Heart left ventricle (tissue), 13 donors: ENCODE data around the gene TFB1M.

Experiments used
- CTCF ChIP-seq, 12 donors: fragments of 200-600 bp; sonication (generic) in 4 of 12; IDR thresholded peaks; one replicate each; pipeline versions ENCODE4 v1.5.0 to v1.8.0; 2018 to 2022; ENCODE audit warnings: antibody characterized with exemption in 12 of 12, mild to moderate bottlenecking in 5 of 12
- POLR2A ChIP-seq, 2 donors: fragments of 450-650 bp; IDR thresholded peaks; one replicate each; pipeline ENCODE4 v1.6.1; 2017; ENCODE audit warnings: antibody characterized with exemption in 2 of 2, mild to moderate bottlenecking in 2 of 2, moderate library complexity in 2 of 2
- donor health status: ischemic (EF 13 %, LVEDD 7.1; RV severe dilation, severe dysfunction).
- donor health status: DM: no; HTN: yes; CAD: no.
- donor health status: DM: no; HTN: no; CAD: no.
- donor health status: ischemic (EF 25% LVEDD 6.9; RV normal size, moderate dysfunction).
- donor health status: ischemic (EF 25% LVEDD 5.7; RV mildly dilated, moderate dysfunction).
- donor health status: ischemic (EF 35%, LVEDD 5.7; RV mildly dilated, moderate dysfunction).
- donor health status: nonischemic (EF 11% LVEDD 7.7; RV severe dilation, severe dysfunction).
- donor health status: DM: yes; HTN: yes; CAD: no.
- donor health status: PGD.
- donor health status: ischemic (EF 29% LVEDD 5.4; RV normal size, mild dysfunction).
- donor health status: nonischemic (EF 23%, LVEDD 6.1; RV moderate dilation, normal function).

GRCh38 chr6:155340464-155341129, 26.3 kb upstream of the TFB1M start:
- TF ChIP-seq CTCF (IDR thresholded peaks at IDR 0.05) (no peak), POLR2A (IDR thresholded peaks at IDR 0.05) (no peak)
